NCI-H2107 treated with DMSO at 0.1 percent for 48 hours (cell line): ENCODE results near the gene SNX20.

Source experiments
- DNase-seq: peaks from one replicate; lab custom pipeline; 2025; ENCODE audit not compliant: unreplicated experiment; lab: John Stamatoyannopoulos, UW

The SNX20 gene

GRCh38 chr16:50705436-50706110, 24.5 kb upstream of the SNX20 start:
- DNase-seq, result no peak

- DNase-seq, result no peak
Observed at GRCh38 chr16:50704245-50704644, 23.1 kb upstream of the SNX20 start.

- no peak for DNase-seq
Observed at GRCh38 chr16:50702725-50703124, 21.6 kb upstream of the SNX20 start.

GRCh38 chr16:50699326-50700159, 18.4 kb upstream of the SNX20 start:
- DNase-seq, result no peak

GRCh38 chr16:50697881-50698767, 17.0 kb upstream of the SNX20 start:
- DNase-seq, result no peak

- DNase-seq, result no peak
Observed at GRCh38 chr16:50697421-50697715, 16.3 kb upstream of the SNX20 start.

GRCh38 chr16:50696575-50697420, 15.7 kb upstream of the SNX20 start:
- DNase-seq, result no peak

GRCh38 chr16:50696126-50696525, 15.0 kb upstream of the SNX20 start:
- DNase-seq, result no peak

GRCh38 chr16:50695017-50696000, 14.2 kb upstream of the SNX20 start:
- no peak for DNase-seq

- DNase-seq, result no peak
Observed at GRCh38 chr16:50694206-50694605, 13.1 kb upstream of the SNX20 start.

GRCh38 chr16:50692999-50693781, 12.1 kb upstream of the SNX20 start, which contains the start of gene NOD2:
Gene NOD2 (plus strand): TSS chr16:50693606. CDS start chr16:50699496, 5,890 bp downstream.
- DNase-seq, result no peak

- no peak for DNase-seq
Observed at GRCh38 chr16:50692644-50692998, 11.5 kb upstream of the SNX20 start.

- DNase-seq, result no peak
Observed at GRCh38 chr16:50690177-50690576, 9.1 kb upstream of the SNX20 start.

- no peak for DNase-seq
Observed at GRCh38 chr16:50688867-50689266, 7.8 kb upstream of the SNX20 start.

- no peak for DNase-seq
Observed at GRCh38 chr16:50688083-50688482, 7.0 kb upstream of the SNX20 start.

- no peak for DNase-seq
Observed at GRCh38 chr16:50685462-50686063, 4.5 kb upstream of the SNX20 start.

- DNase-seq, result no peak
Observed at GRCh38 chr16:50684823-50685461, 3.8 kb upstream of the SNX20 start.
